OCI-LY1 (cell line): Measurements from ENCODE around the gene GATAD2A.

Experiments used
- H2AFZ ChIP-seq: fragments of 200-600 bp; sonication (generic), shearing (Covaris generic); 2 replicates; pipeline ENCODE4 v1.6.0; 2014; ENCODE audit warnings: antibody characterized with exemption, mild to moderate bottlenecking, low read length
- H3F3A ChIP-seq: fragments of 200-600 bp; sonication (generic), shearing (Covaris generic); 2 replicates; pipeline ENCODE4 v1.6.0; 2014; ENCODE audit warnings: mild to moderate bottlenecking, antibody characterized with exemption, low read length, moderate library complexity; ENCODE audit not compliant: insufficient read depth
- H3K27ac ChIP-seq: fragments of 200-600 bp; sonication (generic); 2 replicates; pipeline ENCODE4 v1.5.1; 2014; ENCODE audit warnings: low read length, mixed run types, mild to moderate bottlenecking, low read depth; ENCODE audit not compliant: poor library complexity, severe bottlenecking
- H3K27me3 ChIP-seq: fragments of 200-600 bp; sonication (generic); 2 replicates; pipeline ENCODE4 v1.6.0; 2014; ENCODE audit warnings: antibody characterized with exemption, mild to moderate bottlenecking, low read length, moderate library complexity; ENCODE audit not compliant: insufficient read depth
- H3K36me3 ChIP-seq: fragments of 200-600 bp; sonication (generic); 2 replicates; pipeline ENCODE4 v1.6.1; 2014; ENCODE audit warnings: mild to moderate bottlenecking, antibody characterized with exemption, low read length, moderate library complexity, mixed read lengths; ENCODE audit not compliant: insufficient read depth
- H3K4me1 ChIP-seq: fragments of 200-600 bp; sonication (generic); 2 replicates; pipeline ENCODE4 v1.5.1; 2014; ENCODE audit warnings: mild to moderate bottlenecking, low read length, moderate library complexity; ENCODE audit not compliant: insufficient read depth, severe bottlenecking
- H3K4me2 ChIP-seq: fragments of 200-600 bp; sonication (generic), shearing (Covaris generic); 2 replicates; pipeline ENCODE4 v1.6.1; 2014; ENCODE audit warnings: low read length
- H3K4me3 ChIP-seq: fragments of 200-600 bp; sonication (generic); 2 replicates; pipeline ENCODE4 v1.5.1; 2014; ENCODE audit warnings: low read length, low read depth, mild to moderate bottlenecking, mixed read lengths; ENCODE audit not compliant: poor library complexity, severe bottlenecking
- H3K79me2 ChIP-seq: fragments of 200-600 bp; shearing (Covaris generic); 2 replicates; pipeline ENCODE4 v1.6.1; 2016; ENCODE audit warnings: mixed run types, low read length, mixed read lengths; ENCODE audit not compliant: insufficient read depth
- H3K9ac ChIP-seq: fragments of 200-600 bp; sonication (generic), shearing (Covaris generic); 2 replicates; pipeline ENCODE4 v1.6.1; 2014; ENCODE audit warnings: mild to moderate bottlenecking, low read length, mixed read lengths
- H3K9me2 ChIP-seq: fragments of 200-600 bp; sonication (generic), shearing (Covaris generic); 2 replicates; pipeline ENCODE4 v1.6.1; 2014; ENCODE audit warnings: low read depth, mild to moderate bottlenecking, low read length, mixed read lengths
- H3K9me3 ChIP-seq: fragments of 200-600 bp; shearing (Covaris generic); 2 replicates; pipeline ENCODE4 v1.6.1; 2014; ENCODE audit warnings: low read length, mixed read lengths
- H4K20me1 ChIP-seq: fragments of 200-600 bp; sonication (generic), shearing (Covaris generic); 2 replicates; pipeline ENCODE4 v1.6.0; 2016; ENCODE audit warnings: mild to moderate bottlenecking, low read length; ENCODE audit not compliant: insufficient read depth
- EZH2 ChIP-seq: fragments of 200-600 bp; sonication (generic), shearing (Covaris generic); IDR thresholded peaks from 2 replicates; pipeline ENCODE4 v1.8.0; 2017; ENCODE audit warnings: borderline replicate concordance, mixed run types, mild to moderate bottlenecking, antibody characterized with exemption, low read length, moderate library complexity, mixed read lengths
- TF ChIP-seq, protein P1 (sequence below): fragments of 200-600 bp; sonication (generic), shearing (Covaris generic); IDR thresholded peaks from 2 replicates; pipeline ENCODE4 v1.5.1; 2017; ENCODE audit warnings: mild to moderate bottlenecking, antibody characterized with exemption, low read length, moderate library complexity, mixed read lengths

The GATAD2A gene

DNA sequence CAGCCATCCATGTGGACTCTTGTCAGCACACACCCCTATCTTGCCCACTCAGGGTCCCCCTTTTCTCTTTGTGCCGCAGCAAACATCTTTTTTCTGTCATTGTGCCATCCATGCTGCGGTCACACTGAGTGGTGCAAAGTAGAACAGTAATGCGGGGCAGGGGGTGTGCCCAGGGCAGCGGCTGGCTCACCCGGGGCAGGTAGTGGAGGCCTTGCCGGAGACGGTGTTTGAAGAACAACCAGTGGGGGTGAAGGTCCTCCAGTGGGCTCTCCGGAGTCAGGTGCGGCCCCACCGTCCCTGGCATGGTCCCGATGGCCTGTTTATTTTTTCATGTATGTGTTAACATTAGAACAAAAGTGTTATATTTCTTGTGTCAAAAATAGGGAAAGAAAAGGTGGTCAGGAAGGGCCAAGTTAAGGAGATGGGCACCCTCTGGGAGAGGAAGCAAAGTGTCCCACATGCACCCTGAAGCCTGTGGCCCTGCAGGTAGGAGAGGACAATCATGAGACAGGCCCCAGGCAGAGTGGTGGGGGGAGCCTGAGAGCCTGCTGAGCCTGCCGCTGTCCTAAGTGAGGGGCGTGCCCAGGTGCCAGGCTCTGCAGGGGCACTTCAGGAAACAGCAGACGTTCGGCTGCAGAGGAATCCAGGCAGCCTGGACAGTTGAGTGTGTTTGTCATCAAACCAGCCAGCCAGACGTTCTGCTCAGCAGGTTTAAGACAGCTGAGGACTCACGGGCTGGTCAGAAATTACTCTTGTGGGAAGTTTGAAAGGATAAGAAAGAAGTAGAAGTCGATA, 97.5 kb downstream of the GATAD2A start:
- no peak overlapping the region for H2AFZ ChIP-seq
- no peak overlapping the region for H3K27ac ChIP-seq
- H3K4me2 ChIP-seq = no peak overlapping the region
- no peaks in the 10 kb centered on the region for H3K4me1 ChIP-seq
- no peaks in the 10 kb centered on the region for H3F3A ChIP-seq
- H3K4me3 ChIP-seq = no peak overlapping the region
- H3K79me2 ChIP-seq = no peaks in the 10 kb centered on the region
- H3K9me2 ChIP-seq = no peaks in the 10 kb centered on the region
- no peaks in the 10 kb centered on the region for H3K9me3 ChIP-seq
- no peaks in the 10 kb centered on the region for H4K20me1 ChIP-seq
- no peak for TF ChIP-seq EZH2
- TF ChIP-seq, protein P1, sequence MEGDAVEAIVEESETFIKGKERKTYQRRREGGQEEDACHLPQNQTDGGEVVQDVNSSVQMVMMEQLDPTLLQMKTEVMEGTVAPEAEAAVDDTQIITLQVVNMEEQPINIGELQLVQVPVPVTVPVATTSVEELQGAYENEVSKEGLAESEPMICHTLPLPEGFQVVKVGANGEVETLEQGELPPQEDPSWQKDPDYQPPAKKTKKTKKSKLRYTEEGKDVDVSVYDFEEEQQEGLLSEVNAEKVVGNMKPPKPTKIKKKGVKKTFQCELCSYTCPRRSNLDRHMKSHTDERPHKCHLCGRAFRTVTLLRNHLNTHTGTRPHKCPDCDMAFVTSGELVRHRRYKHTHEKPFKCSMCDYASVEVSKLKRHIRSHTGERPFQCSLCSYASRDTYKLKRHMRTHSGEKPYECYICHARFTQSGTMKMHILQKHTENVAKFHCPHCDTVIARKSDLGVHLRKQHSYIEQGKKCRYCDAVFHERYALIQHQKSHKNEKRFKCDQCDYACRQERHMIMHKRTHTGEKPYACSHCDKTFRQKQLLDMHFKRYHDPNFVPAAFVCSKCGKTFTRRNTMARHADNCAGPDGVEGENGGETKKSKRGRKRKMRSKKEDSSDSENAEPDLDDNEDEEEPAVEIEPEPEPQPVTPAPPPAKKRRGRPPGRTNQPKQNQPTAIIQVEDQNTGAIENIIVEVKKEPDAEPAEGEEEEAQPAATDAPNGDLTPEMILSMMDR = no peak
- no peak overlapping the region for H3K9ac ChIP-seq
- H3K36me3 ChIP-seq = peaks cover 99% of the 10 kb centered on the region
- no peaks in the 10 kb centered on the region for H3K27me3 ChIP-seq

DNA sequence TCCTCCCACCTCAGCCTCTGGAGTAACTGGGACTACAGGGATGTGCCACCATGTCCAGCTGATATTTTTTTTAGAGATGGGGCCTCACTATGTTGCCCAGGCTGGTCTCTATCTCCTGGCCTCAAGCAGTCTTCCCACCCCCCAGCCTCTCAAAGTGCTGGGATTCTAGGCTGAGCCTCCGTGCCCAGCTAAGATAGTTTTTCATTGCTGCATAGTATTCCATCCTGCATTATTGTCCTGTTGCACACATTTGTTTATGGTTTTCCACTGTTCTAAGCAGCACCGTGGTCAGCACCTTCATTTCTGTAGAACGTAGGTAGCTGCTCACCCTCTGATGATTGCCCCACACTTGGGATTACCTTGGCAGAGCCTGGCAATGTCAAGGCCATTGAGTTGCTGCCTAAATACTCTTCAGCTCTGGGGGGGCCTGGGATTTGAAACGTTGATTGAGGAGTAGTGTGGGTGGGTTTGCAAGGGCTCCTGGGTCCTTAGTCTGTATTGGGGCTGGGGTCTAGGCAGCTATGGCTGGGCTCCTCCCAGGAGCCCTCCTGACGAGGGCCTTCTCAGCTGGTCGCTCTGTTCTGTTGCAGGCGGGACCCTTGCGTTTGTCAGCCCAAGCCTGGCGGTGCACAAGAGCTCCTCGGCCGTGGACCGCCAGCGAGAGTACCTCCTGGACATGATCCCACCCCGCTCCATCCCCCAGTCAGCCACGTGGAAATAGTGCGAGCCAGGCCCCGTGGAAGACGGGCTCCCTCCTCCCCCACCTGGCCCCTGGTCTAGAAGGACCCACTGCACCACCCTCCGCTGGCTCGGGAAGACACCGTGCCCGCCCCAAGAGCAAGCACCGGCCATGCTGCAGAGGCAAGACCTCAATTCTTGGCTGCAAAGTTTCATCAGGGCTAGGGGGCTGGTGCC, 99.5 kb downstream of the GATAD2A start:
- Histone ChIP-seq H3K9me2 (no peaks in the 10 kb centered on the region), H3K36me3 (peaks cover 80% of the 10 kb centered on the region), H3K79me2 (no peaks in the 10 kb centered on the region), H3K4me3 (no peak overlapping the region), H3F3A (no peaks in the 10 kb centered on the region), H3K4me1 (no peaks in the 10 kb centered on the region), H4K20me1 (no peaks in the 10 kb centered on the region), H3K9me3 (no peaks in the 10 kb centered on the region), H3K4me2 (no peak overlapping the region), H3K9ac (no peak overlapping the region), H2AFZ (no peak overlapping the region), H3K27me3 (no peaks in the 10 kb centered on the region), H3K27ac (no peak overlapping the region)
- no peak for TF ChIP-seq EZH2
- TF ChIP-seq, protein P1 = no peak

DNA sequence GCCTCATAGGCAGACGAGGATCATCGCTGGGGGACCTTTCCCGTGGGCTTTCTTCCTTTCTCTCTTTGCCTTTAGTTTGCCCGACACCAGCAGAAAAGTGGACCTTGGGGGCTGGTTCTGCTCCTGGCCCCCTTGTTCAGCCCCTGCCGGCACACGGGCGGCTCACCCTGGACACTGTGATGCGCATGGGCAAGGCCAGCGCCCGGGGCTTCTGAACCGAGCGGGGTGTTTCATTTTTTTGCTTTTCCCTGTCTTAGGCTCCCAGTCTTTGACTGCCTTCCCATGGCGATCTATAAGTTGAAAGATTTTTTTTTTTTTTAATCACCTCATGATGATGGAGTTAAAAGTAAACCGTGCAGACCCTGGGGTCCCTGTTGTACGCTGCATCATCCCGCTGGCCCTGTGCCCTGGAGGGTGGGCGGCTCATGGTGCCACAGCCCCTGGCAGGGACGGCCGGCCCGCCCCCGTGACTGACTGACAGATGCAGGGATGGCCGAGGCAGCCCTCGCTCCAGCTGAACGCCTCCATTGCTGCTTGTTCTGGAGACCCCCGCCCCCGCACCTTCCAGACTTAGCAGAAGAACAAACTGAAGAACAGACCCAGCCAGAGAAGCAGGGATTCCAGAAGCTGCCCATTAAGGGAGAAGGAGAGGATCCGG, 100.3 kb downstream of the GATAD2A start:
- H3K27ac ChIP-seq = no peak overlapping the region
- H3K9me3 ChIP-seq = no peaks in the 10 kb centered on the region
- peaks cover 72% of the 10 kb centered on the region for H3K36me3 ChIP-seq
- no peaks in the 10 kb centered on the region for H3K4me1 ChIP-seq
- H3K27me3 ChIP-seq = no peaks in the 10 kb centered on the region
- TF ChIP-seq, protein P1 = no peak
- TF ChIP-seq EZH2 = no peak
- no peak overlapping the region for H3K9ac ChIP-seq
- no peak overlapping the region for H3K4me3 ChIP-seq
- H3K4me2 ChIP-seq = no peak overlapping the region
- H2AFZ ChIP-seq = no peak overlapping the region
- H3F3A ChIP-seq = no peaks in the 10 kb centered on the region
- no peaks in the 10 kb centered on the region for H3K9me2 ChIP-seq
- no peaks in the 10 kb centered on the region for H3K79me2 ChIP-seq
- H4K20me1 ChIP-seq = no peaks in the 10 kb centered on the region
